GM12892 (cell line): ENCODE data around the gene RNF166.

ENCODE experiments used
- POLR2A ChIP-seq: IDR thresholded peaks from 2 replicates; pipeline ENCODE4 v1.6.1; 2011; ENCODE audit warnings: low read depth, low read length, control low read depth
- POLR2AphosphoS5 ChIP-seq: IDR thresholded peaks from 2 replicates; pipeline ENCODE4 v1.6.1; 2011; ENCODE audit warnings: low read depth, low read length, control low read depth

- TF ChIP-seq POLR2AphosphoS5 (no peak), POLR2A (no peak)
Measured at GRCh38 chr16:88734361-88734728, 28.1 kb upstream of the RNF166 start.
